Astrocyte of the cerebellum (primary cell): ENCODE data around the gene CFHR2.

Source experiments
- DNase-seq: peaks from one replicate; pipeline ENCODE4 v3.0.0-alpha.2; 2011; ENCODE audit warnings: low read depth
- H3K4me3 ChIP-seq: 2 replicates; pipeline ENCODE4 v1.5.1; 2011; ENCODE audit warnings: mild to moderate bottlenecking, low read depth, low read length, moderate library complexity
- CTCF ChIP-seq: IDR thresholded peaks from 2 replicates; pipeline ENCODE4 v1.5.1; 2012; ENCODE audit warnings: low read length, low read depth, moderate library complexity, mild to moderate bottlenecking; ENCODE audit errors: missing control alignments
- in situ Hi-C: cut with HindIII; loops from 2 replicates; pipeline ENCODE4 v1.10.0; 2017; ENCODE audit warnings: low sequenced_read_pairs

The CFHR2 gene

GRCh38 chr1:197003132-197003531, 59.6 kb downstream of the CFHR2 start:
- DNase-seq: no peak
- in situ Hi-C loops: no loop called here
- no peak overlapping the region for H3K4me3 ChIP-seq
- TF ChIP-seq CTCF: no peak

DNA sequence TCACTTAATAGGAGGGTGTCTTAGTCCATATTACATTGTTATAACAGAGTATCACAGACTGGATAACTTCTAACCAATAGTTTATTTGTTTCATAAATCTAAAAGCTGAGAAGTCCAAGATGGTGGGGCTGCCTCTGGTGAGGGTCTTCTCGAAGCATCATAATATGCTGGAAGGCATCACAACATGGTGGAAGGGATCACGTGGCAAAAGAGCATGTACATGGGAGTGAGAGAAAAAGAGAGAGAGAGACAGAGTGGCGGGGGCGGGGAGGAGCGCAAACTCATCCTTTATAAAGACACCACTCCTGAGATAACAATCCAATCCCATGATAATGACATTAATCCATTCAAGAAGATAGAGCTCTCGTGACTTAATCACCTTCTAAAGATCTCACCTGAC, 65.3 kb downstream of the CFHR2 start:
- DNase-seq: no peak
- no peak for TF ChIP-seq CTCF
- in situ Hi-C loops: no loop called here
- no peak overlapping the region for H3K4me3 ChIP-seq
